ENCODE measurements around the gene PHF20.
"Not testable (repeated sequence)": the region's sequence is repeated elsewhere in the genome, so short reads cannot be mapped to it uniquely, and the experiment has no call there.

PHF20 gene

GRCh38 chr20:35975576-35976373, 204.0 kb downstream of the PHF20 start:
- no peak for DNase-seq (ENCODE audit: low spot score)

GRCh38 chr20:35978041-35978513, 206.3 kb downstream of the PHF20 start:
- no peak for DNase-seq (ENCODE audit: low spot score)

DNA sequence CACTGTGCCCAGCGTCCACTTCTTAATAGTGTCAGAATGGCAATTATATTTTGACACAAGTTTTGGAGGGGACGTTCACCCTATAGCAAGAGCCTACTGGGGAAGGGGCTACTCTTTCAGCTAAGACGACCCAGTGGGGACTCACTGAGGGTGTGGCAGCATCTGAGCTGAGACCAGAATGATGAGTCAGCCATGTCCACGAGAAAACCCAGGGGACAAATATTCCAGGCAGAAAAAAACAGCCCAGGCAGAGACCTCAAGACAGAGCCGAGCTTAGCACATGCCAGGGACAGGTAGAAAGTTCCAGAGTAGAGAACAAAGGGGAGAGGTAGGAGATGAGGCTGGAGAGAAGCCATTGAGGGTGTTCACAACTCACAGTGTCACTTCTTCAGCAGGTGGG, 207.7 kb downstream of the PHF20 start:
- no peak for DNase-seq (ENCODE audit: low spot score)

GRCh38 chr20:35981969-35982368, 210.2 kb downstream of the PHF20 start:
- DNase-seq (ENCODE audit: low spot score) = no peak

- DNase-seq (ENCODE audit: low spot score) = no peak
Measured at GRCh38 chr20:35984382-35984781, 212.6 kb downstream of the PHF20 start.

GRCh38 chr20:35985806-35986205, 214.0 kb downstream of the PHF20 start:
- DNase-seq (ENCODE audit: low spot score) = no peak

- no peak for DNase-seq (ENCODE audit: low spot score)
Measured at GRCh38 chr20:35988910-35989463, 217.2 kb downstream of the PHF20 start.

DNA sequence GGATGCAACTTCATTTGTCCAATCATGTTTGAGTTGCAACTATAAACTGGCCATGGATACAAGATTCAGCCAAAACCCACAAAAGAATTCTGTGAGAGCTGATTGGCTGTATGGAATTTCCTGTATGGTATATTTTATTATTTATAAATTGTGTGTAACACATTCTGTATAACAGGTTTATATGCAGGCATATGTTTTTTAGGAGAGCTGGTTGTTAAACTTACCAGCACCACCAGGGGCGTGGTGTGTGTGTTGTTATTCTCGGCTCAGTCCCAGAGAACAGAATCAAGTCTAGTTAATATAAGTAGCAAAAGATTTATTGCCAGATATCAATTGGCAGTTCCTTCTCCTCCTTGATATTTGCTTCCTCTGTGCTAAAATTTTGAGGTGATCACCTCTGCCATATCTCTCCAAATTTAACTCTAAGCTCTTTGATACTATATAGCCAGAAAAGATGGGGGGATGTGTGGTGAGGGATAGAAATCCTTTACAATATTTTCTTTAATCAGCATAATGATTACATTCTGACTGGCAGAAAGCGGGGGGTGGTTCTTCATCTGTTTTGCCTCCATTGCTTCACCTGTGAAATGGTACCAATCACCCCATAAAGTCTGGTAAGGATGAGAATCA, 219.4 kb downstream of the PHF20 start:
- peak; percentile 41 for DNase-seq (ENCODE audit: low spot score)

- peak; percentile 83 for DNase-seq (ENCODE audit: low spot score)
Measured at GRCh38 chr20:35992713-35993335, 221.0 kb downstream of the PHF20 start.

DNA sequence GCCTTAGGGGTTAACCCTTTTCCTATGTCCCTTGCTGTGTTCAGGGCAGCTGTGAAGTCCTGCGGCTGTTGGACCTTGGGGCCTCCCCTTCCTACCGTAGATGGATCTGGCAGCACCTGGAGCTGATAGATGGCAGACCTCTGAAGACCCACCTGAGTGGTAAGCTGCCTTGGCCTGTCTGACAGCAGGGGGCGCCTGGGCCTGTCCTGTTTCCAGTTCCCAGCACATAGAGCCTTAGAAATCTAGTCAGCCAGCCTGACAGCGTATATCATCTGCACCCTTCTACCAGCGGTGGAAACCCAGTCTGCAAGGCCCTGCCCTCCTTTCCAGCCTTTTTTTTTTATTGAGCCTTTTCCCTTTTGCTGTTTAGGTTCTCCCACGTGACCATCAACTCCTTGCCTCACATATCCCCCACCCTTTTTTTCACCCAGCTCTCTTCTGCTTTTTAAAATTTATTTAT, 223.2 kb downstream of the PHF20 start:
- DNase-seq (ENCODE audit: low spot score) = peak; percentile 73

DNA sequence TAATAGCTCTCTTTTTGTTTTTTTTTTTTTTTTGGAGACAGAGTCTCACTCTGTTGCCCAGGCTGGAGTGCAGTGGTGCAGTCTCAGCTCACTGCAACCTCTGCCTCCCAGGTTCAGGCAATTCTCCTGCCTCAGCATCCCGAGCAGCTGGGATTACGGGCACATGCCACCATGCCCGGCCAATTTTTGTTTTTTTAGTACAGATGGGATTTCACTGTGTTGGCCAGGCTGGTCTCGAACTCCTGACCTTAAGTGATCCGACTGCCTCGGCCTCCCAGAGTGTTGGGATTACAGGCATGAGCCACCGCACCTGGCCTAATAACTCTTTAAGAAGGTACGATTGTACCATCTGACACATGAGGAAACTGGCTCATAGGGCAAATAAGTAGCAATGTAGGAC, 224.7 kb downstream of the PHF20 start:
- DNase-seq (ENCODE audit: low spot score) = not testable (repeated sequence)
